HG03432 (cell line): Measurements from ENCODE around the gene CCL21.

Experiments used
- ATAC-seq: cut with Tn5 transposase; IDR thresholded peaks from one replicate; pipeline ENCODE4 v1.9.1; 2021; ENCODE audit warnings: mild to moderate bottlenecking, moderate library complexity; ENCODE audit not compliant: unreplicated experiment

Gene CCL21

DNA sequence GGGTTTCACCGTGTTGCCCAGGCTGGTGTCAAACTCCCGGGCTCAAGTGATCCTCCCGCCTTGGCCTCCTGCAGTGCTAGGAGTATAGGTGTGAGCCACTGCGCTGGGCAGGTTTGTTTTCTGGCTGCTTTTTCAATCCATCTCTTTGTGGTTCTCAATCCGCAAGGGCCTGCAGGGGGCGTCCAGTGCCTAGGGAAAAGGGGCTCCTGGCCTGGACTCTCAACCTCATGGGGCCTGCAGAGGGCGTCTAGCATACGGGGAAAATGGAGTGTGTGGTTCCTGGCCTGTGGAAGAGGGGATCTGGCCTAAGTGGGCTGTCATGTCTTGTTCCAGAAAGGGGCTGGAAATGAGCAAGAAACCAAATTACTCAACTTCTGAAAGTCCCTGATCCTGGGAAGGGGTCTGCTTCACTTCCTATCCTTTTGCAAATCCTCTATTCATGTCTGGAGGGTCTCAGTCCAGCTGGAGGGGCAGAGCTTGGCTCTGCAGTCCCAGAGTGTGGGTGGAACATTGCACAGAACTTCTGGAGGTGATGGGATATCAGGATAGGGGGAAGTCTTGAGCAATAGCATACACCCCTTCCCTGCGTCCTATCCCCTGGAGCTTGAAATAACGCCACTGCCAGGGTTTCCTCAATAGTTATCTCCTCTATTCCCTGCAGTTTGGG lies 34.8 kb downstream of the CCL21 start:
- ATAC-seq = no peak

DNA sequence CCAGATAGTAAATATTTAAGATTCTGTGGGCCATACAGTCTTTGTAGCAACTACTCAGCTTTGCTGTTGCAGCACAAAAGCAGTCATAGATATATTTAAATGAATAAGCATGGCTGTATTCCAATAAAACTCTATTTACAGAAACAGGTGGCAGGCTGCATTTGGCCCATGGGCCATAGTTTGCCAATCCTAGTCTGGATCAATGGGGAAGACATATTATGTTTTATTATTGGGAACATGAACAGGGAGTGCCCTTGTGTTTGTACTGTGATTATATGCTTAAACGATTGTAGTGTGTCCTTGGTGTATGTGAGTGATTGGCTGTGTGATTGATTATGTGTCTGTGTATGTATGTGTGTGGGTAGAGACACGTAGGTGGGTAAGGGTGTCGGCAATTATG lies 35.5 kb downstream of the CCL21 start:
- ATAC-seq = no peak

DNA sequence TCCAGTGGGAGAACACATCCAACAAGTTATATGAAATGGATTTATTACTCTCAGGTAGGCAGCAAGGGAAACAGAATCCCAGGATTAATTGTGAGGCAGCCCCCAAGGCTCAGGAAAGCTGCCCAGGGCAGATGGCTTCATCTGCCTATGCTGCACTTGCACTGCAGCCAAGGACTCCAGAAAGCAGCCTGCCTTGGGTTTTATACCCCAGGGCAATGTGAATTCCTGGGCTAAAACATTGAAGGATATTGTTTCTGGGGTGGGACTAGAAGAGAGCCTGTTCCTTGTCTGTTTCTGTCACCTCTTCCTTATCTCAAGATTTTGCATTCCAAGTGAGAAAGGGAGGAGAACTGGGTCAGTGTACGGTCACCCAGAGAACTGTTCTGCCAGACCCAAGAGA lies 38.6 kb downstream of the CCL21 start:
- no peak for ATAC-seq

GRCh38 chr9:34669809-34670562 lies 40.0 kb downstream of the CCL21 start:
- no peak for ATAC-seq

GRCh38 chr9:34665381-34666250 lies 44.3 kb downstream of the CCL21 start:
- peak; percentile 72 for ATAC-seq

DNA sequence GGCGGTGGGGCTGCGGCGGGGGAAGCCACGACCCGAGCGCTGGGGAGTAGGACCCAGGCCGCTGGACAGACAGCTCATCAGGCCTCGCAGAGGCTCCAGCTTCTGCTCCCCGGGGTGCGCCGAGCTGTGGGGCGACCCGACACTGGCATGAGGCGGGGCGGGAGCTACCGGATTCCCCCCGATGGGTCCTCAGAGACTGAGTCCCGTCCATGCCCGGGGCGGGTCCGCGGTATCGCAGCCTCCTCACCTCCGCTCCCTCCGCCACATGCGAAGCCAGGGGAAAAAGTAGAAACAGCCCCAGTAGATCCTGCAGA lies 44.9 kb downstream of the CCL21 start:
- peak; percentile 29 for ATAC-seq

DNA sequence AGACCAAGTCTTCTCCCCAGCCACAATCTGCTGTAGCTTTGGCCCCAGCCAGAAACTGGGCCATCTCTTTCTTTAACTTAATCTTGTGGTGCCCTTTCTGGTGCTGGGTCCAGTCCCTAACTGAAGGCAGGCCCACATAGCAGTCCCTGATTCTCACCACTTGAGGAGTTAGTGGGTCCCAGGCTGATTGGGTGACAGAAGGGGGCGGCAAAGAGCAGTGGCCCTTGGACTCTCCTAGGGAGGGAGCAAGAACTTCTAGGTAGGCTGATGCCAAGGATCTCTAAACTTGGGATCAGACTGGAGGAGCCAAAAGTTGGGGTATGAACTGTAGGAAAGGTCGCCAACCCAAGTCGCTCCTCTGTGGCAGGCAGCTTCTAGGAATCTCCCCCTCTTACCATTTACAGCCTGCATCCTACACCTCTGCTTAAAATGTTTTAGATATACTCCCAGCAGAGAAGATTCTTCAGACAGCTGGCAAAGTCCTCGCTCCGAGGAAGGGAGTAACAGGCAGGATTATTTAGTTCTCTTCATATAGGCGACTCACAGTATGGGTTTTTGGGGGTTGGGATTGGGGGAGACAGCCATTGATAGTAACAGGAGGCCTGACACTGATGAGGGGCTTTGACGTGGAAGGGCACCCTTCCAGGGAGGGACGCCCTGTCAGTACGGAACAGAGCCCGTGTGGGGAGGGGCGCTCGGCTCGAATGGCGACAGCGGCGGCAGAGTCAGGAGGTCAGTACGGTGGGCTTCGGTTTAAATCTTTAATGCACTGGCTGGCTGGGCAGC lies 45.5 kb downstream of the CCL21 start:
- peak; percentile 61 for ATAC-seq

DNA sequence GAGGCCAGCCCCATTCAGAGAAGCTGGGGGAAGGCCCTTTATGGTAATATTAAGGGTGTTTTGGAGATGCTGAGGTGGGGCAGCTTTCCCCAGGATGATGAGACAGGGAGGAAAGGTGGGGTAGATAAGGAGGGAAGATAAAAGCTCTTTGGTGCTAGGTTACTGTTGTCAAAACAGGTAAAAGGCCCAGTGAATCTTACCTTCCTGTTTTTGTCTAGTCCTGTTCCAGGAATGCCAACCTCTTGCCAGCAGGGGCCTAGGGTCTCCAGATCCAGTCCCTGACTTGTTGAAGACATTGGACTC lies 46.7 kb downstream of the CCL21 start:
- ATAC-seq = no peak

DNA sequence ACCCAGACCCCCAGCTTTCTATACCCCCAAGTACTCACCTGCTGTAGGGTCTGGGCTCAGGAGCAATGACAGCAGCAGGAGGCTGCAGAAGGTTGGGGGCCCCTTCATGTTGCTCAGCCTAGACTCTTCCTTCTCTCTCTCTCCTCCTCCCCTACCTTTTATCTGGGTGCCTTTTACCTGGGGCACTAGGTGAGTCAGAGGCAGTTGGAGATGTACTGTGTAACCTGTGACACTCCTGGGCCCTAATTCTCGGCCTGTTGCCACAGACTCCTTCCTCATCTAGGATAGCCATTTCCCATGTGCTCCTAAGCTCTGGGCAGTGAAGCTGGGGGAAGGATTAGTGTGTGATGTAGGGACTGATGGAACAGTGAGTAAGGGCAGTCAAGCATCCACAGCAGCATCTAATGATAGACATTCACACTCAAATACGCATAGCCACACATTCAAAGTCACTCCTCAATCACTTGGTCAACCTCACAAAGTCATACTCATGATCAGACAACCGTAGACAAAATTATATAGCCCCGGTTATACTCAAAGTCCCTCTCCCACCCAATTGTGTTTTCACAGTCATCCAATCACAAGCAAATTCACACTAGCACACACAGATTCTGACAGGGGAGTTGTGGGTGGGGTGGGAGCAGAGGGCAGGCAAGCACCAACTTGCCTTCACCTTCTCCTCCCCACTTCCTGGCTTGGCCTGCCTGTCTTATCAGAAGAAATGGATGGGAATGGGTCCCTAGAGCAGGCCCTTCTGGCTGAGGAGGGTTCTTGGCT lies 47.2 kb downstream of the CCL21 start, which contains the start of gene CCL27:
Gene CCL27 (minus strand): TSS at position 132 of the 777 bp plus-strand sequence. CDS start 24 bp downstream, at position 108.
- ATAC-seq = no peak

- ATAC-seq = no peak
These were observed 50.2 kb downstream of the CCL21 start for GRCh38 chr9:34659592-34660253.
